Glomerular endothelial cell (primary cell): Measurements from ENCODE around the gene UNC93A. TPM values are rescaled to one million over a fixed set of nuclear protein-coding genes. Genes with fewer than 3 reads are reported as not detected.
"Not testable (repeated sequence)": the region's sequence is repeated elsewhere in the genome, so short reads cannot be mapped to it uniquely, and the experiment has no call there.

Experiments used
- DNase-seq: peaks from one replicate; pipeline ENCODE4 v3.0.0-alpha.2; 2011; ENCODE audit warnings: low read depth, low spot score; ENCODE audit errors: extremely low read depth
- total RNA-seq: library from RNA; depleted of rRNA; stranded (reverse); fragments of >200 nt; gene quantifications from 2 replicates; pipeline ENCODE4 v1.2.3, GENCODE V29; 2015

Gene UNC93A
- total RNA-seq, 1 donor from 2014 or later: not detected

DNA sequence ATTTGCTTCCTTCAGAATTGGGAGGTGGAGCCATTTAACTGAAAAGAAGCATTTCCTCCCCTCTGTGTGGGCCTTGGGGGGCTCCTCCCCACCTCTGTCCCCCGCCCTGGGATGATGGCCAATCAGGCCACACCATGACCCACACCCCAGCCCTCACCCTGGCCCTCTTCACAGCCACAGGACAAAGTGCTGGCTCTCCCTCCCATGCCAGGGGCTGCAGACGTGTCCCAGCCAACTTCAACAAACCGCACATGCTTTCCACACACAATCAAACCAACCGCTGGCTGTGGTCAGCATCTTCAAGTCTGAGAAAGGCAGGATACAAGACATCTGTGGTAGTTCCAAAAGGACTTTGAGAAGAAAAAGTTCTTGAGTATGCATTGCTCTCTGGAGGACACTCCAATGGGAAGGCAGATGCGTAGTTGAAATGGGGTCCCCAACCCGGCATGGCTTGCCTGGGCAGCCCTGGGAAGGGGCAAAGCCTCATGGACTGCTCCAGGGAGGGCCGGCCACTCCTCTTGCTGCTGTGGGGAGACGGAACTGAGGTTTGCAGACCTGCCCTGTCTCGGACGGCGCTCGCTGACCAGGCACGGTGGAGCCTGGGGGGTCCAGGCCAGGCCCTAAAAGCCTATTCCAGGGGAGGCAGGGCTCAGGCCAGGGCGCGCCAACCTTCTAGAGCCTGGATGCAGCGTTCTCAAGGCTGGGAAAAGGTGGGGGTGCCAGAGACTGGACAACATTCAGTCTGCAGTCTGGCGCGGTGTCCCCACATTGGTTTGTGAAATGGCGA lies 45.9 kb downstream of the UNC93A start:
- no peak for DNase-seq

DNA sequence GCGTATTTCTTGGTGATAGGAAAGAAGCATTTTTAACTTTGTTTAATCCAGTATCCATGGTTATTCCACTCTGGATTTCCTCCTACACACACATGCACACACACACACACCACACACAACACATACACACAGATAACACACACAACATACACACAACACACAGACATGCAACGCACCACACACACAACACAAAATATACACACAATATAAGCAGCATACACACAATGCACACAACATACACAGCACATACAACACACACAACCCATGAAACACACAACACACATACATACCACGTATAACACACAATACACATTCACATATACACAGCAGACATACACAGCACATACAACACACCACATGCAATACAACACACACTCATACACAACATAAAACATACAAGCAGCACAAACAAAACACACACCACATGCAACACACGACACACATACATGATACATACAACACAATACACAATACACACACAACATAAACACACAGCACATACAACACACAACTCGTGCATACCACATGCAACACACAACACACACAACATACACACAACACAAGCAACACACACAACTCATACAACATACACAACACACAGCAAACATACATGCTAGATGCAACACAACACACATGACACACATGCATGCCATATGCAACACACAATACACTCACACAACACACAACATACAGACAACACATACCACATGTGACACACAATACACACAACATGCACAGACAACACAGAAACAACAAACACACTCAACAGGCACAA lies 46.7 kb downstream of the UNC93A start:
- DNase-seq: no peak

DNA sequence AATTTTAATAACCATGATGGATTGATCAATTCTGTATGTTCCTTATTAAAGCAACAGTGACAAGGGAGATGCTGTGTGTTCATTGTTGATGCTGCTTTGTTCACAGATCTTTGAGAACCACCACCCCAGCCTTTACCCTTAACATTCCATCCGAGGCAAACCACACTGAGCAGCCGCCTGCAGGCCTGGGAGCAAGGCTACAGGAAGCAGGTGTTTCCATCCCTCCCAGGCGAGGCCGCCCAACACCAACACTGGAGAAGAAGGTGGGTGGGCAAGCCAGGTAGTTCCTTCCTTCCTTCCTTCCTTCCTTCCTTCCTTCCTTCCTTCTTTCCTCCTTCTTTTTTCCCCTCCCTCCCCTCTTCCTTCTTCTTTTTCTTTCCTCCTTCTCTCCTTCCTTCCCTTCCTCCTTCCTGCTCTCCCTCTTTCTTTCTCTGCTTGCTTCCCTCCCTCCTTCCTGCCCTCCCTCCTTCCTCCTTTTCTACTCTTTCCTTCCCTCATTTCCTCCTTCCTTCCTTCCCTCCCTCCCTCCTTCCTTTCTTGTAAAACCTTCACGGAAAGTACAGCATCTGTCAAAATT lies 47.5 kb downstream of the UNC93A start:
- DNase-seq: no peak

GRCh38 chr6:167341038-167341583 lies 50.0 kb downstream of the UNC93A start:
- DNase-seq: no peak

DNA sequence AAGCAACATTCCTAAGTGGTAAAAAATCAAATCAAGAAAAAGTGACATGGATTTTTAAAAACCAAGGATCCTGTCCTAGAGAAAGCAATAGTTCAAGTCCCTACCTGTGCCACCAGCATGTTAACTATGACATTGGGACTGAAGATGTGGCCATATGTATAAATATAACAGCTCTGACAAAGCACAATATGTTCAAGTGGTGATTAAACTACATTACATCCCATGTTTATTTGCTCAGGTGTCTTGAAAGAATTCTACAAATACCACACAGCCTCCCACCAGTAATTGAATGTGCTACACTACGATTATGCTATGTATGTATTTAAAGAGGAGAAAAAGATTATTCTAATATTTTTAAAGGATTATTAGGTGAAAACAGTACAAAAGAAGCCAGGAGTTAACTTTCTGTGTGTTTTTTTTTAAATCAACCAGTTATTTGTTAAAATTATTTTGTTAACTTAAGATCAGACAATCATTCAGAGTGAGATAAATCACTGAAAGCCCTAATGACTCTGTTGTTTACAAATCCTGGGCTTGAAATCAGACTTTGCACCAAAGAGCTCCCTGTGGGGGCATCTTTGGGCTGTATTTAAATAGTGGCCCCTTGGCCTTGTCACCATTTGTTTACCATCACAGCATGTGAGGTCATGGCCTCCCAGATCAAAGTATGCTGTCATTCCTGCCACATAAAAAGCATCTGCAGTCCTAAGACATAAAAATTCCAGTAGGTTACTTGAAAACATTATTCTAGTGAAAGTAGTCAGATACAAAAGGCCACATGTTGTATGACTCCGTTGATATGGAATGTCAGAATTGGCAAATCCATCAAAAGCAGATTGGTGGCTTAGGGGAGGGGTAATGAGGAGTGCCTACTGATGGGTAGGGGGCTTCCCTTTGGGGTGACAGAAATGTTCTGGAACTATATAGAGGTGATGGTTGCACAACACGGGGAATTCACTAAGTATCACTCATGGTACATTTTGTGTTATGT lies 50.8 kb downstream of the UNC93A start:
- DNase-seq: no peak

- no peak for DNase-seq
Observed at GRCh38 chr6:167342879-167343610, 51.9 kb downstream of the UNC93A start.

- DNase-seq: no peak
Observed at GRCh38 chr6:167345348-167345747, 54.2 kb downstream of the UNC93A start.

DNA sequence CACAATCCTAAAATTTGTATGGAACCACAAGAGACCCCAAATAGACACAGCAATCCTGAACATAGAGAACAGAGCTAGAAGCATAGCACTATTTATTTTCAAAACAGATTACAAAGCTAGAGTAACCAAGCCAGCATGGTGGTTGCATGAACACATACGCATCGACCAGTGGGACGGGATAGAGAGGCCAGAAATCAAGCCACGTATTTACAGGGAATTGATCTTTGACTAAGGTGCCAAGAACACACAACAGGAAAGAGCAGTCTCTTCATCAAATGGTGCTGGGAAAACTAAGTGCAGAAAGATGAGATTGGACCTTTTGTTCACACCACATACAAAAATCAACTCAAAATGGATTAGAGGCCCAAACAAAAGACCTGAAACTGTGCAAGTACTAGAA lies 54.8 kb downstream of the UNC93A start:
- no peak for DNase-seq

GRCh38 chr6:167347226-167347625 lies 56.1 kb downstream of the UNC93A start:
- DNase-seq: no peak

DNA sequence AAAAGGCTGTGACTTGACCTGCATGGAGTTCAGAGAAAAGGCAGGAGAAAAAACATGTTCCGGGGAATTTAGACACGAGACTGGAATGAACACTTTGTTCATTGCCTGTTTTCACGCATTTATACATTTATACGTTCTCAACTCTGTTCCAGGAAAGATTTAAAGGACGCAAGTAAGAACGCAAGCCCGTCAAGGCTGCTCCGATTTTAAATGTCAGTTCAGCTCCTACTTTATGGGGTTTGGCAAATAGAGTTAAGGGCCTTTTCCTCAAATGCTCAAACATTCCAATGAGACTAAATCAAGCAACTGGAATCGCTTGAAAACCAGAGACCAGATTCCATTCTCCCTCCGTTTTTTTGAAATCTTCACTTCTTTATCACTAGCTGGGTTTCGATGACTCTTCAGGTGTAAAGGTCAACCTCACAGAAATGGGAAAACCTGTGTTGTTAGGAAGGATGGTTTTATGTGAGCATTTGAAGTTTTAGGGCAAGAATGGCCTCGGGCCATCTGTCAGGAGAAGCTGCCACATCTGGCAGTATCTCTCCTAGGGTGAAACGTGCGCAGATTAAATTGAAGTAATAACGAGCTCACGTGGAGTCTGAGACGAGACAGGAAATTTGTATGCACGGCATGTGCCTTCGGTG lies 58.6 kb downstream of the UNC93A start:
- no peak for DNase-seq

DNA sequence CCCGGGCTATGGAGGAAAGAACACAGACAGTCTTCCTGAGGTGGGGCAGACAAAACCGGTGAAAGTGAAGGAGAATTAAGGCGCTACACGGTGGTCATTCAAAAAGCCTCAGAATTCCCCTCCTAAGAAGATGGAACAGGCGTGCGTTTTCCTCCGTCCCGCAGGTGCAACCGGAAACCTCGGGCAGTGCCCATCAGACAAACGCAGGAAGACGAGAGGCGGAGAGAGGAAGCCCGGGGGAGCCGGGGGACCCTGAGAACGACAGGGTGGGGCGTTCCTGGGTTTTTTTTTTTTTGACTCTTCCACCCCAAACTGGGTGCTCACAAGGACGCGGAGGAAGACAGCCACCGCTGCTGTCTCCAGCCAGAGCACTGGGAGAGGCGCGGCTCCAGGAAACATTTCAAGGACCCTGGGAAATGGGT lies 59.2 kb downstream of the UNC93A start:
- no peak for DNase-seq

DNA sequence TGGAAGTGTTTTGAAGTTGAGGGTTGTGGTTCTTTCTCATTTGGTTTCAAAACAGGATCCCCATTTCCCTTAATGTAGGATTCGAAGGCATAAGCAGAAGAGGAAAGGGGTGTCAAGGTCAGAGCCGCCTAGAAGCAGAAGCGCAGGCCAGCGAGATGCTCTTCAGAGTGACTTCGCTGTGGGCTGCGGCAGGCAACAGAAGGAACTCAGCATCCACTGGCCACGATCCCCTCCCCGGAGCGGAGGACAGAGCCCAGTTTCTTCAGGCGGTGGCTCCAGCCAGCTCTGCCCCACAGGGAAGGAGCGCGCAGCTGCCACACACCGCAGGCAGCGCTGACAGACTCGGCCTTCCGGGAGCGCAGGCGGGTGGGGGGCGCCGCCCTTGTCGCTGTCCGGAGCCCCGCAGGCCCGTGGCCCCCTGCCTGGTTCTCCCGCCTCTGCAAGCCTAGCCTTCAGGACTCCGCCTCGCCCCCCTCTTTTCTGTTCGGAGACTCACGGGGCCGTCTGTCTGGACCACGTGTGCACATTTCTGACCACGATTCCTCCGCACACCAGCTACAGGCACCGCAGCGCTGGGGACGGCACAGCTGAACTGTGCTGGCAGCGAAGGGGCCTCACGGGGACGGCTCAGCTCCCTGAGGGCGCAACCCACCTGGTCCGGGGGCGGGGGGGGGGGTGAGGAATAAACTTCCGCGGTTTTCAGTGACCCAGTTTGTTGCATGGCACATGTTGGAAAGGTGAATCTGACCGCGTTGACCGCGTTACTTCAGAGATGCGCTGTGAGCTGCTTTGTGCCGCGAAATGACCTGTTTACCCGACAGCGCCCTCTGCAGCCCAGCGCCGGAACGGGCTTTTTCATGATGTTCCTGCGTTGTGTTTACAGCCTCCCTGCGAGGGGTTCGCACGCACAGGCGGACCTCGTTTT lies 59.9 kb downstream of the UNC93A start:
- peak; percentile 25 for DNase-seq

GRCh38 chr6:167351656-167352345 lies 60.7 kb downstream of the UNC93A start:
- no peak for DNase-seq

DNA sequence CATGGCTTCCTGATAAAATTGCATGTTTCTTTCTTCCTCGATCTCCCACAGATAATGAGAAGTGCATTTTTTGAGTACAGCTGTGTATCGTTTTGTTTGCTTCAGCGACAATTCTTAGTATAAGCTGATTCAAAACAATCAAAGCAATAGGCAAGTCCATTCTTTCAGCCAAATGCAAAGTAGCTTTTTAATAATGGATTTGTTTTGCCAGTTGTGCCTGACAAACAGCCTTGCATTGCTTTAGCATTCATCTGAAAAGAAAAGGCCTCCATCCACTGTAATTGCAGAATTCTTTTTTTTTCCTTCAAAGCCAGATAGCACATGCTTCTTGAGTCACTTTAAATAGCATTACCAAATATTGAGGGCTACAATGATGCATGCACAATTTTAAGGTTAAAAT lies 65.8 kb downstream of the UNC93A start:
- no peak for DNase-seq

- not testable (repeated sequence) for DNase-seq
Observed at GRCh38 chr6:167358394-167358793, 67.3 kb downstream of the UNC93A start.

DNA sequence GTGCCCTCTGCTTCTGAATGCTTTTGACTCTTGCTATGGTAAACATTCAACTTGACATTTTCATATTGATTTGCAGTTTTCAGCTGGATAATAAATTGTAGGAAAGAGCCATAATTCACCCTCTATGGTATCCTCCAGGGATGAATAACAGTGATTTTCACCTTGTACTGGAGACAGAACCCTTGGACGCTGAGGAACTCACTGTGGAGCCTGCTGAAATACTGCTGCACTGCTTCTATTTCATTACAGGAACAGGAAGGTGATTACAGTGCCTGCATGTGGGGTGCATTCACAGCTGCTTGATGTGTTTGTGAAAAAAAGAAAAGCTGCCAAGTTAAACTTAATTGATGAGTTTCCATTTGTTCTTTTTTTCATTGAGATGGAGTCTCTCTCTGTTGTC lies 70.1 kb downstream of the UNC93A start:
- DNase-seq: not testable (repeated sequence)
